HuH-7 (cell line): Measurements from ENCODE around the gene TRIM44.

Experiments used
- DNase-seq: peaks from one replicate; pipeline ENCODE4 v3.0.0; 2011; ENCODE audit warnings: low spot score

TRIM44 gene

DNA sequence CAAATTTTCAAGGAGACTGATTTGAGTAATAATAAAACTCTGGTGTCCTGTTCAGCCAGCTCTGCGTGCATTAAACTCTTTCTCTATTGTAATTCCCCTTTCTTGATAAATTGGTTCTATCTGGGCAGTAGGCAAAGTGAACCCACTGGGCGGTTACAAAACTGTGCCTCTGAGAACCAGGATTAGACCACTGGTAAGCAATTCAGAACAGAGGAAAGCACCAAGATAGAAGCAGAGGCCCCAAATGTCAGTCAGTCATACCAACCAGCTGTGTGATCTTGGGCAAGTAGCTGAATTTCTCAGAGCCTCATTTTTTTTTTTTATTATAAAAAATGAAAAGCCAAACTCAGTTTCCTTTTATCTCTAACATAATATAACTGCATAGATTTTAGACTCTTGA is 54.9 kb downstream of the TRIM44 start:
- no peak for DNase-seq

DNA sequence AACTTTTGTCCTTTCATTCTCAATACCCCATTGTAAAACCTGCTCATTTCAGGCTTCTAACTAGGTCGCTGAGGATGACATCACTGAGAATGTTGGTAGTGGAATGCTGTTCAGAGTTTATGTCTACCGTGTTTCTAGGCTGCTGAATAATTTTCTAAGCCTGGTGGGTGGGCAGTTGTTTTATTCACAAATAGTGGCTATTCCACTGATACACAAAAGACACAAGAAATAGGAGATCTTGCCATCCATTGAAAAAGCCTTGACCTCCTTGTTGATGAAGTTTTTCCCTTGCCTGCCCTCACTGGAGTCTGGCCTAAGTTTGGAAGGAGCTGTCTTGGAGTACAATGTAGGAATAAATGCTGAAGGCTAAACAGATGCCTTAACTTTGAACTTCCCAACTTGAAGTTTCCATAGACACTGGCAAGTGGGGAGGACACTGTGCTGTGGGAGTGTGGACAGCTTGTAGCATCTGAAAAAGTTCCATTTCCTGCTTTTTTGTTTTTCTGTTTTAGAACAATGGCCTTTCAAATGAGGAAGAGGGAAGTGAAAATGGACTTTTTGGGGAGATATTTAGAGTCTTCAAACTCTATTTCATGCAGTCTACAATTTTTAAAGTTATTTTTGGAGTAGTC is 59.2 kb downstream of the TRIM44 start:
- DNase-seq, result no peak

DNA sequence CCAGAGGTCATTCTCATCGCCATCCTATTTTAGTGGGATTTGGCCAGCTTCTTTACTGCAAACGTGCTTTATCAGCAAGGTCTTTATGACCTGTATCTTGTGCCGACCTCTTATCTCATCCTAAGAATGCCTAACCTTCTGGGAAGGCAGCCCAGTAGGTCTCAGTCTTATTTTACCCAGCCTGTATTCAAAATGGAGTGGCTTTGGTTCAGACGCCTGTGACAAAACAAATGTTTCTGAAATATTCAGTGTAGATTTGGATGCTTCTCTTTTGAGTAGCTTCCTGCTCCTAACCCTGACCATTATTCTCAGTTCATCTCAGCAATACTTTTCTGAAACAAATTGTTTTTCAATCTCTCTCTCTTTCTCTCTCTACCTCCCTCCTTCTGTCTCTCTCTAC is 60.1 kb downstream of the TRIM44 start:
- DNase-seq, result no peak

DNA sequence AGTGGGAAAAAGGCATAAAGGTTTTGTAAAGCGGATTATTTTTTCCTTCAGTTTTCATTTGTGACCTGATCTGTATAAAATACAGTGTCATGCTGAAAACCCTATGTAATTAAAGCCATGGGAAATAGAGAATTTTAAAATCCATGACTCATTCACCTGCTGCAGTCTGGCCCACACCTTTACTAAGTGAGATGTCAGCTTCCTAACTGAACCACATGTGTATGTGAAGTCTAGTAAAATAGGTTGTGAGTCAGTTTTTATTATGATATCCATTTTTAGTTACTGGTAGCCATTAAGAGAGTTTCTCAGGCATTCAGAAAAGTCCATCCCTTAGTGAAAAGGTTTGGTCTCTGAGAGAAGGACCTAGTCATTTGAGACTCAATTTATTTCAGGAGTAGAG is 60.9 kb downstream of the TRIM44 start:
- DNase-seq, result no peak

DNA sequence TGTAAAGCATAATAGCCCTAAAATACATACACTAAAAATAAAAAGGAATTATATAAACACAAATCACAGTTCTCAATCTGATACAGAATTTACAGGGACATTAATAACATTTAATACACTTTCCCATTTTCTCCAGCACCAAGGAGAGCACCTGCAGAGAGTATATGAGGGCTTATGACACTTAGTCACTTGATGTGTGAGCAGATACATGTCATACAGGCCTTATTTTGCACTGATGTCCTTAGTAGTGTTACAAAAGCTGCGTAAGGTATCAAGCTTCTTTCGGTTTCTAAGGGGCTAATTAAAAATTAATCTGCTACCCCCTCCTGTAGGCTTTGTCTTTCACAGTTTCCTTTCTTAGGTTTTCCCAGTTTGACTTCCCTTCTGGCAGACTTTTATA is 61.3 kb downstream of the TRIM44 start:
- DNase-seq, result no peak

DNA sequence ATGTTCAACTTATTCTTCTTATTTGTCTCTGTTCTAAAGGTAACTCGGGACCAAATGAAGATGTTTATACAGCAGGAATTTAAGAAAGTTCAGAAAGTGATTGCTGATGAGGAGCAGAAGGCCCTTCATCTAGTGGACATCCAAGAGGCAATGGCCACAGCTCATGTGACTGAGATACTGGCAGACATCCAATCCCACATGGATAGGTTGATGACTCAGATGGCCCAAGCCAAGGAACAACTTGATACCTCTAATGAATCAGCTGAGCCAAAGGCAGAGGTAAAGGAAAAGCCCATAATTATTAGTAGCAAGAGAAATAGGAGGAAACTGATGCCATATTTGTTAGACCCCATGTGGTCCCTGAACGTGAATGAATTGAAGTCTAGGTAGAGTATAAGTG is 63.3 kb downstream of the TRIM44 start:
- no peak for DNase-seq

DNA sequence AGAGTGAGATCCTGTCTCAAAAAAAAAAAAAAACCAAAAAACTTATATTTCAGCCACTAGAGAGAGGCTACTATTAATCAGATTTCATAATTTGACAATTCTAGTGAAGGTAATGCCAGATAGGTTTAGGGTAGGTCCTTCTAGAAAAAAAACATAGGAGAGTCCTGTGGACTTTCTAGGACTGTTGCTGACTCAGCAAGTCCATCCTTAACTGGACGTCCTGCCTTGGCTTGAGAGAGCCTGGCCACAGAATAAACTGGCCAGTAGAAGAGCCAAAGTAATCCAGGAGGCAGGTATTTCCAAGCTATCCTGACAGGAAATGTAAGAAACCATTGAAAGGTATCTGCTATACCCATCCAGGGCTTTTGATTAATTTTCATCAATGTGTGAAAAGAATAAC is 64.6 kb downstream of the TRIM44 start:
- no peak for DNase-seq

DNA sequence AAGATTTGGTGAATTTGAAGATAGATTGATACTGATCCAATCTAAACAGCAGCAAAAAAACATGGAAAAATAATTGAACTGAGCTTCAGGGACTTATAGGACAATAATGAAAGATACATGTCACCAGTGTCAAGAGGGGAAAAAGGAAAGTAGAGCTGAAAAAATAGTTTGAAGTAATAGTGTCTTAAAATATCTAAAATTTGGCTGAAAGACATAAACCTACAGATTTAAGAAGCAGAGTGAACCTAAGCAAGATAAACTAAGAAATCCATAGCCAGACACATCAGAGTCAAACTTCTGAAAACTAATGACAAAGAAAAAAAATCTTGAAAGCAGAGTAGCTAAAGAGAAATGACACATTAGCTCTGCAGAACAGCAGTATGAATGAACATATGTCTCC is 67.7 kb downstream of the TRIM44 start:
- DNase-seq, result no peak

DNA sequence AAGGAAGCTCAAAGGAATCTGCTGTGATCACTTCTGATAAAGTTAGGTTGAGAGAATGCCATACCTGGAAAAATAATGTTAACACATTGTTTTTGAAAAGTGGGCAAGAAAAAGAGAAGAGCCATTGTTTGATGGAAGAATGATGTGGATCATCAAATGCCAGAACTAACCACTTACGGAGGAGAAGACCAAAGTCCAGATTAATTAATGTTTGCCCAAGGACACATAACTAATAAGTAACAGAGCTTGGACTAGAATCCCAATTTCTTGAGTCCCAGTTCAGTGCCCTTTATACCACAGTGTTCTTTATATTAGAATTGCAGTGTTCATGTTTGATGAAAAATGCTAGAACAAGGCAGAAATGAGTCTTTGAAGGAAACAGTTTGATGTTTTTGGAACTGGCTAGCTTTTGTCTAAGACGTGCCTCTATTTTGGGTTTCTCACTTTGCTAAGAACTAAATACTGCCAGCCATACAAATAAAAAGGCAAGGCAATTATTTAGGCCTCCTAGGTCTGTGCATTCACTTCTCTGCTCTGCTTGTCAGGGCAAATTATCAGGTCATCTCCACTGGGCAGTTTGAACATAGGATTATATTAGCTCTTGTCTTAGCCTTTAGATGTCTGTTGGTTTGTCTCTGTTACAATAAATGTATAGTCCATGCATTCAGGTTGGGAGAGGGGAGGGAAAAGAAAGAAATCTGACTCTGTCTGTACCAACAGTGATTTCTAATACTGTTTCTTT is 72.3 kb downstream of the TRIM44 start:
- DNase-seq, result no peak

DNA sequence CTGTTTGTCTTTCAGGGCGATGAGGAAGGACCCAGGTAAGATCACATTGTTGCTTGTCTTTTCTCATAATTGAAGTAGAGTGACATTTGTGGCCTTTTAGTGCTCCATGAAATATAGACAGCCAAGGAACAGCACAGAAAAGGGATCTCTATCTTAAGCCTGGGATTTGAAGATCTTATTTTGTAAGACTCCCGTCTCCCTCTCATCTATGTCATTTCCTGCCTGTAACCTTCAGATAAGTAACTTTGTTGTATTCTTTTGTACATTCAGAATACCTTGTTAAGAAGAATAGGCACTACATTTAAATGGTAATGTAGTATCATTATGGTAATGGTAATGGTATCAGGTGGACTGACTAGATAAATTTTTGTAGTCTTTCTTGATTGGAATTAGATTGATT is 72.8 kb downstream of the TRIM44 start:
- no peak for DNase-seq

DNA sequence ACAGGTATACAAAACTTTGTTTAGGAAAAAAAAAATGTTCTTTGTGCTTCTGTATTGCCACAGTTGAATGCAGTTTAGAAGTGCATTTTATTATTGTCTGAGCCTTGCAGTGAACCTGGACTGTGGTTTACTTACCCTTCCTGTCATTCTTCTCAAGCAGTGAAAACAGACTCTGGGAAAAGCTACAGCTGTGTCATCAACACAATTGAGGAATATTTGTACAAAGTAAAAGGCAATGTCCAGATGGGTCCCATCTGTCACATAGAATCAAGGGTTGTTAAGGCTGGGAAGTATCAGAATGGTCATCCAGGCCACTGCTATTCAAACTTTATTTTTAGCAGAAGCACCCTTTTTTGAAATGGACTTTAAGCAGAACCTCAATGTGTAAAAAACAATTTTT is 73.3 kb downstream of the TRIM44 start:
- DNase-seq, result no peak

DNA sequence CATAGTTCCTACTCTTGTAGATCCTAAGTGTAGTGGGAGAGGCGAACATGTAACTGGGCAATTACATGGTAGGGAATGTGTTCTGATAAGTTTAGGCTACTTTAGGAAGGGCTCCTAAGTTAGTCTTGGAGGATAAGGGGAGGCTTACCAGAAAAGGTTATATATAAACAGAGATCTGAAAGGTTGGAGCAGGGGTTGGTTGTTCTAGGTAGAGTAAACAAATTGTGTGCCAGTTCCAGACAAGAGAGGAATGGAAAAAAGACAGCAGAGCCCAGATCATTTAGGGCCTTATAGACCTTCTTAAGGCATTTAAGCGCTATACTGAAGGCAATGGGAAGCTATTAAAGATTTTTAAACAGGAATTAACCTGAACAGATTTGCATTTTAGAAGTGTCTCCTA is 74.4 kb downstream of the TRIM44 start:
- DNase-seq, result no peak

DNA sequence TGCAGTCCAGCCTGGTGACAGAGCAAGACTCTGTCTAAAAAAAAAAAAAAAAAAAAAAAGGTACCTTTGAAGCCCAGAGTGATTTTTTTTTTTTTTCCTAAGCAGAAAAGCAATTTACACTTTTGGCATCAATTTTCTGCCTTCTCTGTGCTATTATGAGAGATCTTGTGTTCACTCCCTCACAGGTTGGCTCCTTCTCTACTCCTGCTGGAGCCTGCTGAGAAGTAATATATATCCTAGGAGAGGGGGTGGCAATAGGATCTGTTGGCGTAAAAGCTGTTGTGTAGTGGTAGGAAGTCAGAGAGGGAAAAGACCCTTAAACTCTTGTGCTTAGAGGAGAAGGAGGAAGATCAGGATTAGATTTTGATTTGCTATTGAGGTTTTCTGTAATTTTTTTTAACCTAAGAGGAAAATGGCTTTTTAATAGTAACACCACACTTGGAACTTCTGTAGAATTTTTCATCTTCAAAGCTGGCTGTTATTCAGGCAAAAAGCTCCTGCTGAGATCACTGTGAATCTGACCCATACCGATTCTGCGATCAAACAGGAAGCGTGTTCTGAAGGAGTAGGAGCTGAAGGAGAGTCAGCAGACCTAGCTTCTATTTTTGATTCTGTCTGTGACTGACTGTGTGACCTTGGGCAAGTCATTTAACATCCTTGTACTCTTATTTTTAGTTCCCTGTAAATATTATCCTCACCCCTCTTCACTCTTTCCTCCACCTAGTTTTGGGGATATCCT is 77.7 kb downstream of the TRIM44 start:
- DNase-seq, result no peak

DNA sequence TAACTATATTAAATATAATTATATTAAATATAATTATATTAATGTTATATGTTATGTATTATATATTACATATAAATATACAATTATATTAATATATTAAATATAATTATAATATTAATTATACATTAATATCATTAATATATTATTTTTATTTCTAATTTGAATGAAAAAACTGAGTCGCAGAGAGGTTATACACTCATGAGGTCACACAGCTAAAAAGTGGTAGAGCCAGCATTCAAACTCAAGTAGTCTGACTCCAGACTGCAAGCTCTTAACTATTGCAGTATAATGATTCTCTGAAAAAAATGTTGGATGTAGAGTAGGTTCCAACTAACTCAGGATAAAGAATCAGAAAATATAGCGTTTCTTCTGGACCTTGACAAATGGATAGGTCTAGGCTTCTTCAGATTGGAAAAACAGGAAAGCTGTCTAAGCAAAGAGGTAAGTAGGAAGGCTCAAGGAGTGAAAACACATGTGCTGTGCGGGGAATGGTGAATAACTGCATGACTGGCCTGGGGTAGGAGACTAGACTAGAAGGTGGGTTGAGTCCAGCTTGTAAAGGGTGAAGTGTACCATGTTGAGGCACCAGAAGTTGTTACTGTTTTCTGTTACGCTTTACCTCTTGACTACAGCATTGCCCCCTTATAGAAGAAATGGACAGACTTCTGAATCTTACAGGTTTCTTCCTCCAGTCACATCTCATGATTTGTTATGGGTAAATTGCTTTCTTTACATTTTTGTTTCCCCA is 80.3 kb downstream of the TRIM44 start:
- no peak for DNase-seq

DNA sequence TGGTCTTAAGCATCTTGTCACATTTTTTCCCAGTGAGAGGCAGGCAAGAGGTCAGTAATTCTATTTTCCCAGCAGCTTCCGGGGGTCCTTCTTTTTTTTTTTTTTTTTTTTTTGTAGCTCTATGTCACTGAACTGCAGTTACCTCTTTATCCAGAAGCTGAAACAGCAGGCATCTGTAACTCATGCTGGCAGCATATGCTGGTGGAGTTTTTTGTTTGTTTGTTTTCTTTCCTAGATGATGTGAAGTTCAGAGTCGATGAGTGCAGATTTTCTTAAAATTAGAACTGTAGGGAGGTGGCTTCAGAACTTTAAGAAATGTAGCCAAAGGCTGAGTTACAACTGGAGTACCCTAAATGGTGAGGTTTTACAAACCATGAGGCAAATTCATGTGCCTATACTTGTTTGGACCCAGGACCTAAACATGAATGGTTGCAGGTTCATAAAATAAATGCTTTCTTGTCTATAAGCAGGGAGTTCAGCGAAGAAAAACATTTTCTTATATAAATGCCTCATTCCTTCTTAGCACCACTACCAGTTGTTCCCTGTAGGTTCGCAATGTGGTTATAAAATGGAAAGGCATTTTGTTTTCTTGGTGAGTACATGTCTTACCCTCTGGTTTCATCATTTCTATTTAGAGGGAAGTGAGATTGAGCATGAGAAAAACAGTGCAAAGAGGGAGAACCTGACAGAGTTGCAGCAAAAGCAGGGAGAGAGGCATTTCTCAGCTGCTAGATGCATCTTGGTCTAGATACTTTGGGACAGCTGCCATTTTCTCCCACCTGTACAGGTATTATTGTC is 84.0 kb downstream of the TRIM44 start:
- DNase-seq, result no peak

DNA sequence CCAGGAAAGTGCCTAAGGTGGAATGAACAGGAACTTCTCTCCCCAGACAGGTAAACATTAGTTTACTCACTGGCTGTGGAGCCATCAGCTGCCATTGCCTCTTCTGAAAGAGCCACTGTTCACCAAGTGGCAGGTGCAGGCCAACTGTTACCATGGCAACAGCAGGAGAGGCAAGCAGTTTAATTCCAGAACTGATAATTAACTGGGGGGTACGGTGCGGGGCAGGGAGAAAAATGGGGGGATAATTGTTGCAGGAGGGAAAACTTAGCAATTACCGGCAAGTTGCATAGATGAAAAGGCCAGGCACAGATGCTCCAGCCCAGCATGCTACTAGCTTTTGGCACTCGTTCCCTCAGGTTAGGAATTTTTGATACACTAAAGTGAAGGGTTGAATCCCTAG is 85.1 kb downstream of the TRIM44 start:
- no peak for DNase-seq

DNA sequence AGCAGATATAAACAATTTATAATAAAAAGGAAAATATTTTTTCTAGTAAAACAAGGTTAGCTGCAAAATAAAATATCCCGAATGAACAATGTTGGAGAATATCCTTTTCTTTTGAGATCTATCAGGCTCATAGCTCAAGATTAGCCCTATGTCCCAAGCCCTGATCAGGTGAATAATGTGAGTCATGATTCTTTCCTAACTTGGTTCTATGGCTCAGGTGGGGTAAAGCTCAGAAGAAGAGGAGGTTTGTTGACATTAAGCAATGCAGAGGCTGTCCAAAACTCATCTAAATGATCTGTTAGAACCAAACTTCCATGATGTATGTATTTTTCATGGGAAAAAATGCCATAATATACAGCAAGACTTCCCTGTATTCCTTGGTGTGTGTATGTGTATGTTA is 86.1 kb downstream of the TRIM44 start:
- no peak for DNase-seq

DNA sequence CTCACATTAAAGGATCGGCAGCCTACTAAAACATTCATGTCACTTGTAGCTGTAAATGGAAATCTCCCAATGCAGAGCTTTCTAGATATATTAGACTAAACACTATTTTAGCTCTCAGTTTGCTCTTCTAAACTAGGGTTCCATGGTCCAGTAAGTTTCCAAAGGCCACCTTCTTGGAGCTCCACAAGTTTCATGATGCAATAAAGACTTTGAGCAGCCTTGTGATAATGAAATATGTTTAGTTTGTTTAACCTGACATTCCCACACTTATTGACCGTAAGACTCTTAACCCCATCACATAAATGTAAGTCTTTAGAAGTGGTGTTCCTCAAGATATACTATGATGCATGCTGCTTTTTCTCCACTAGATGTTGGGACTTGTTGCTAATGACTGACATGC is 87.7 kb downstream of the TRIM44 start:
- no peak for DNase-seq

DNA sequence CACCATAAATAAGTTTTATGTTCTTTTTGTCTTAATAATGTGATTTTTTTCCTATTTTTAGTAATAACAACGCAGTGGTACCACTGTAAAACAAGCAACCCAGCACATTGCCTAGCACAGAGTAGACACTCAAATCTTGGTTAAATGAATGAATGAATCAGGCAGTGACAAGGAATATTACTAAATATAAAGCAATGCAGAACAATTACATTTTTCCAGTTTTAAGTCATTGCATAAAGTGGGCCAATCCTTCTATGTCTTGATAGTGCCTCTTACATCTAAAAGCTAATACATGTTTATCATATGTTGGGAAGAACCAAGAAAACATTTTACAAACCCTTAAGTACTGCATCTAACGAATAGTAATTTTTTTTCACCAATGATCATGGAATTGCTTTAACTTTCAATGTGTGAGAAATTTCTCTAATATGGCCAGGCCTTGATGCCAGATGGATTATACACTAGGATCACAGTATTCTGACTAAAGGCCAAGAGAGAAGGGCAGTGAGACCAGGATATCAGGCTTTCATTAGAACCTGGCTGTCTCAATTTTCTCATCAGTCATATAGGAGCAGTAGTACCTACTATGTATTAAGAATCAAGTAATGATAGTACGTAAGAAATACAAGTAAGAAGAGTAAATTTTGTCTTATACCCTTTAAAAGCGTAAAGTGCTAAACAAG is 88.5 kb downstream of the TRIM44 start:
- DNase-seq, result no peak

DNA sequence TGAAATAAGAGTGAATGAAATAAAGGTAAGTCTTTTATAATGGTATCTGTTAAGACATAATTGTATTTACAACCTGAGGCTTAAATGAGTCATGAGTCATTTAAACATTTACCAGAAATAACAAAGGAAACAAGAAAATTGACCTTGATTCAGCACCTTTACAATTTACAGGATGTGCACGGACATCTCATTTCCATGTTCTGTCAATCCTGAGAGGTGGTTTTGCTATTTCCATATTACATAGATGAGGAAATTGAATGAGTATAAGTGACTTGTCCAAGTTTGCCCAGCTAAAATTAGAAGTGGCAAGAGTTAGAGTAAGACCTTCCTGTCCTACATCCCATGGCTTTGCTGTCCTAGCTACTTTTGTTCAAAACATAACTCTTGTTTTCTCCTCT is 89.1 kb downstream of the TRIM44 start:
- no peak for DNase-seq

DNA sequence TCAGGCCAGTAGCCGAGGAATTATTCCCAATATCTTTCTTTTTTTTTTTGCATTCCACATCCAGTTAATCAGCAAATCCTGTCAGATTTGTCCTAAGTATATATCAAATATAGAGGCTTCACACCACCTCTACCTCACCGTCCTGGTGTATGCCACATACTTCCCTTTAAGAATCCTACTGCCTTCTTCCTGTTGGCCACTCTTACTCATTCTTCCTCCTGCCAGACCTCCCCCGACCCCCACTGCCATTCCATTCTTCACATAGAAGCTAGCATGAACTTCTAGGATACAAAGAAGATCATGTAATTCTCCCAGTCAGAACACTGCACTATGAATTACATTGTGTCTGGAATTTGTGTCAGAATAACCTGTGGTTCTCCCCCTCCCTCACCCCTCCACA is 89.5 kb downstream of the TRIM44 start:
- no peak for DNase-seq
